ENCODE results near the gene ORC3. TPM values are rescaled to one million over a fixed set of nuclear protein-coding genes. Genes with fewer than 3 reads are reported as not detected.
"Not testable (repeated sequence)": the region's sequence is repeated elsewhere in the genome, so short reads cannot be mapped to it uniquely, and the experiment has no call there.

ORC3 gene
- total RNA-seq, 1 experiment from 2014 or later: 25.7 TPM

DNA sequence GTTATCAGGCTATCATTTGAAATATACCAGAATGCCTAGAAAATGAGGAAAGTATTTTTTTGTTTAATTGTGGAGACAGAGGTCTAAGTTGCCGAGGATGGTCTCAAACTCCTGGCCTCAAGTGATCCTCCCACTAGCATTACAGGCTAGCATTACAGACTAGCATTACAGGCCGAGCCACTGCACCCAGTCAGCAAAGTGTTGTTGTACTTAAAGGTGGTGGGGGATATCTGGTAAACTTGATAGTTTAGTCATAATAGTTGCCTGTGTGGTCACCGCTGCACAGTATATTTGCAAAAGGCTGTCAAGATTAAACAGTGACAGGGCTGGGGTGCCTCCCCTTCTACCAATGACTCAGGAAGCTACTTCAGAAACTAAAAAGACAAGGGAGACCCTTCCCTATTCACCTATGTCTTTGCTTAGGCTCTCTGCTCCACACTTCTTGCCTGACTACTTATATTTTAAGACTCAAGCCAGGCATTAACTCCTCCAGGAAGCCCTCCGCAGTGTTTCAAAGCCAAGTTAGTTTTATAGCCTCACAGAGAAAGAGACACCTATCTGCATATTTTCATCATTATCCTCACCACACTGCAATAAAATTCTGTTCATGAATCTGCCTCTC lies 115.2 kb downstream of the ORC3 start:
- ChIA-PET POLR2A (ENCODE audit: unreplicated experiment) (no interaction called here), CTCF (interaction anchor here (0.7 kb wide), 1 partner anchor 151 kb away, joined by 4 read pairs; no protein-coding TSS in a partner anchor)
- H3K9me3 ChIP-seq (ENCODE audit: low read length): no peaks in the 10 kb centered on the region
- peaks cover 4% of the 10 kb centered on the region for H4K20me1 ChIP-seq (ENCODE audit: low read length)
- no peaks in the 10 kb centered on the region for H3K36me3 ChIP-seq (ENCODE audit: low read depth, low read length)
- peaks cover 5% of the 10 kb centered on the region for H3F3A ChIP-seq (ENCODE audit: low read length, unreplicated experiment)
- ATAC-seq: peak; percentile 34
- intact Hi-C loops (cut with micrococcal nuclease): no loop called here
- peak overlapping the region; percentile 60 for H3K4me2 ChIP-seq (ENCODE audit: low read length)
- H3K4me1 ChIP-seq (ENCODE audit: insufficient read depth, low read length): peaks cover 34% of the 10 kb centered on the region
- H3K27me3 ChIP-seq (ENCODE audit: low read length): no peaks in the 10 kb centered on the region
- no peak overlapping the region for H3K4me3 ChIP-seq (ENCODE audit: low read length)
- peak overlapping the region; percentile 53; the same call in 1 of the 2 replicates for H3K9ac ChIP-seq (ENCODE audit: low read length)
- H3K27ac ChIP-seq (ENCODE audit: low read length): peak overlapping the region; percentile 89
- H3K79me2 ChIP-seq (ENCODE audit: low read length): peaks cover 19% of the 10 kb centered on the region
- H3K9me2 ChIP-seq (replicated peaks; ENCODE audit: low read length): no peaks in the 10 kb centered on the region
- H2AFZ ChIP-seq (ENCODE audit: low read length): no peak overlapping the region
- TF ChIP-seq, protein P1, sequence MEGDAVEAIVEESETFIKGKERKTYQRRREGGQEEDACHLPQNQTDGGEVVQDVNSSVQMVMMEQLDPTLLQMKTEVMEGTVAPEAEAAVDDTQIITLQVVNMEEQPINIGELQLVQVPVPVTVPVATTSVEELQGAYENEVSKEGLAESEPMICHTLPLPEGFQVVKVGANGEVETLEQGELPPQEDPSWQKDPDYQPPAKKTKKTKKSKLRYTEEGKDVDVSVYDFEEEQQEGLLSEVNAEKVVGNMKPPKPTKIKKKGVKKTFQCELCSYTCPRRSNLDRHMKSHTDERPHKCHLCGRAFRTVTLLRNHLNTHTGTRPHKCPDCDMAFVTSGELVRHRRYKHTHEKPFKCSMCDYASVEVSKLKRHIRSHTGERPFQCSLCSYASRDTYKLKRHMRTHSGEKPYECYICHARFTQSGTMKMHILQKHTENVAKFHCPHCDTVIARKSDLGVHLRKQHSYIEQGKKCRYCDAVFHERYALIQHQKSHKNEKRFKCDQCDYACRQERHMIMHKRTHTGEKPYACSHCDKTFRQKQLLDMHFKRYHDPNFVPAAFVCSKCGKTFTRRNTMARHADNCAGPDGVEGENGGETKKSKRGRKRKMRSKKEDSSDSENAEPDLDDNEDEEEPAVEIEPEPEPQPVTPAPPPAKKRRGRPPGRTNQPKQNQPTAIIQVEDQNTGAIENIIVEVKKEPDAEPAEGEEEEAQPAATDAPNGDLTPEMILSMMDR (conservative IDR thresholded peaks at IDR 0.05; ENCODE audit: low read depth, low read length): no peak
- TF ChIP-seq EZH2phosphoT487 (IDR thresholded peaks at IDR 0.05; ENCODE audit: borderline replicate concordance, low read length): no peak
- no peak for TF ChIP-seq EZH2 (IDR thresholded peaks at IDR 0.05; ENCODE audit: low read length, unreplicated experiment)
- DNase-seq: peak; percentile 80
- no TSS peak for BruUV-seq (replicated peaks)

DNA sequence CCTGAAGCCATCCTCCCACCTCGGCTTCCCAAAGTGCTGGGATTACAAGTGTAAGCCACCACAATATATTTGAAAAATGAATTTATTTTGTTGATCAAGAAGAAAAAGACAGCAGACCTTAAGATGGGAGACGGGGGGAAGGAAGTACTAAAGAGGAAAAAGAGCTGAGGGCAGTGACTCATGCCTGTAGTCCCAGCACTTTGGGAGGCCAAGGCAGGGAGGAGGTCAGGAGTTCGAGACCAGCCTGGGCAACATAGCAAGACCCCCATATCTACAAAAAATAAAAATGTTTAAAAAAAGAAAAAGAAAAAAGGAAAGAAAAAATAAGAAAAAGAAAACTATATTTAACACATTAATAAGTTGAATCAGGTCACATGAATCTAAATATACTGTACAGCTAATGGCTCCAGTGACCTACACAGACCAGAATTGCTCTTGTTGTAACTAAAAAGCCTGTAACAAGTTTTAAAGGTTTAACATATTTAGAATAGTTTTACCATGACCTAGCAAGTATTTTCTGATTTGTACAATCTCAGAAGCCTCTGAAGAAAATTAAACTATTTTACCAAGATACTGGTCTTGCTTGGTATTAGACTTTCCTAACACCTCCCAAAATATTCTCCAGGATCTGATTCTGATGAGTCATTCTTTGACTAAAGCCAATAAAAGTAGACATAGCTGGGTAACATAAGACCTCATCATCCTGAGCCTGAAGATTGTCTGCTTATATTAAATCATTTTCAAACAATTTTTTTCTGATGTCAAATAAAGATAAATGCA lies 116.4 kb downstream of the ORC3 start:
- TF ChIP-seq, protein P1 (conservative IDR thresholded peaks at IDR 0.05; ENCODE audit: low read depth, low read length): no peak
- TF ChIP-seq EZH2phosphoT487 (IDR thresholded peaks at IDR 0.05; ENCODE audit: borderline replicate concordance, low read length) (no peak), EZH2 (IDR thresholded peaks at IDR 0.05; ENCODE audit: low read length, unreplicated experiment) (no peak)
- H3K36me3 ChIP-seq (ENCODE audit: low read depth, low read length): no peaks in the 10 kb centered on the region
- H3K9me2 ChIP-seq (replicated peaks; ENCODE audit: low read length): no peaks in the 10 kb centered on the region
- H3K4me1 ChIP-seq (ENCODE audit: insufficient read depth, low read length): peaks cover 34% of the 10 kb centered on the region
- peak overlapping the region; percentile 28; the same call in 1 of the 2 replicates for H3K4me3 ChIP-seq (ENCODE audit: low read length)
- H2AFZ ChIP-seq (ENCODE audit: low read length): peak overlapping the region; percentile 41; the same call in 1 of the 2 replicates
- DNase-seq: peak; percentile 72
- peak overlapping the region; percentile 61 for H3K4me2 ChIP-seq (ENCODE audit: low read length)
- peak overlapping the region; percentile 89 for H3K27ac ChIP-seq (ENCODE audit: low read length)
- ChIA-PET CTCF (no interaction called here), POLR2A (ENCODE audit: unreplicated experiment) (interaction anchor here (0.6 kb wide), 2 partner anchors 27 to 197 kb away, joined by 3 to 6 read pairs; no protein-coding TSS in a partner anchor)
- peaks cover 7% of the 10 kb centered on the region for H3K79me2 ChIP-seq (ENCODE audit: low read length)
- peak; percentile 46 for ATAC-seq
- peaks cover 5% of the 10 kb centered on the region for H3F3A ChIP-seq (ENCODE audit: low read length, unreplicated experiment)
- intact Hi-C loops (cut with micrococcal nuclease): loop anchor here (2.0 kb wide), 1 partner anchor 16 kb away; no protein-coding TSS in a partner anchor
- no peaks in the 10 kb centered on the region for H4K20me1 ChIP-seq (ENCODE audit: low read length)
- peak overlapping the region; percentile 53 for H3K9ac ChIP-seq (ENCODE audit: low read length)
- H3K27me3 ChIP-seq (ENCODE audit: low read length): no peaks in the 10 kb centered on the region
- H3K9me3 ChIP-seq (ENCODE audit: low read length): no peaks in the 10 kb centered on the region
- BruUV-seq (replicated peaks): no TSS peak

DNA sequence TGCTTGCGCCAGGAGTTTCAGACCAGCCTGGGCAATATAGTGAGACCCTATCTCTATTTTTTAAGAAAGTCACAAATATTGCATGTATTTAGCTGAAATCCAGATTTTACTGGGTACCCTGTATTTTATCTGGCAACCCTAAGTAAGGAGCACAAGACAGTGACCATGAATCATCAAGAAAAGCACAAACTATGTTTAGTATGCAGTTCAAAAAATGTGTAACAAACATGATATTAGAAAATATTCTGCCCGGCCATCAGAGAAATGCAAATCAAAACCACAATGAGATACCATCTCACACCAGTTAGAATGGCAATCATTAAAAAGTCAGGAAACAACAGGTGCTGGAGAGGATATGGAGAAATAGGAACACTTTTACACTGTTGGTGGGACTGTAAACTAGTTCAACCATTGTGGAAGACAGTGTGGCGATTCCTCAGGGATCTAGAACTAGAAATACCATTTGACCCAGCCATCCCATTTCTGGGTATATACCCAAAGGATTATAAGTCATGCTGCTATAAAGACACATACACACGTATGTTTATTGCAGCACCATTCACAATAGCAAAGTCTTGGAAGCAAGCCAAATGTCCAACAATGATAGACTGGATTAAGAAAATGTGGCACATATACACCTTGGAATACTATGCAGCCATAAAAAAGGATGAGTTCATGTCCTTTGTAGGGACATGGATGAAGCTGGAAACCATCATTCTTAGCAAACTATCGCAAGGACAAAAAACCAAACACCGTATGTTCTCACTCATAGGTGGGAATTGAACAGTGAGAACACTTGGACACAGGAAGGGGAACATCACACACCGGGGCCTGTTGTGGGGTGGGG lies 118.9 kb downstream of the ORC3 start:
- H3K9me3 ChIP-seq (ENCODE audit: low read length); H3K27ac ChIP-seq (ENCODE audit: low read length); BruUV-seq (replicated peaks); POLR2A ChIA-PET (ENCODE audit: unreplicated experiment); DNase-seq; H3K9me2 ChIP-seq (replicated peaks; ENCODE audit: low read length); H3K79me2 ChIP-seq (ENCODE audit: low read length); CTCF ChIA-PET; H3K4me3 ChIP-seq (ENCODE audit: low read length); H3K9ac ChIP-seq (ENCODE audit: low read length); ATAC-seq; H2AFZ ChIP-seq (ENCODE audit: low read length); H3K36me3 ChIP-seq (ENCODE audit: low read depth, low read length); H3F3A ChIP-seq (ENCODE audit: low read length, unreplicated experiment); H3K27me3 ChIP-seq (ENCODE audit: low read length); H3K4me2 ChIP-seq (ENCODE audit: low read length); intact Hi-C loops (cut with micrococcal nuclease); H4K20me1 ChIP-seq (ENCODE audit: low read length): not testable (repeated sequence)
- peaks cover 30% of the 10 kb centered on the region for H3K4me1 ChIP-seq (ENCODE audit: insufficient read depth, low read length)

All from PC-3 (cell line).